H1 (cell line): ENCODE data around the gene TASP1. TPM values are rescaled to one million over a fixed set of nuclear protein-coding genes. Genes with fewer than 3 reads are reported as not detected.

ENCODE experiments used
- BRCA1 ChIP-seq: IDR thresholded peaks from 2 replicates; pipeline ENCODE4 v1.6.1; 2012; ENCODE audit warnings: low read depth, low read length, improper control_type of control experiment
- KDM1A ChIP-seq: fragments of 200-600, 300-600 bp; sonication (generic); IDR thresholded peaks from 2 replicates; pipeline ENCODE4 v1.7.1; 2016; ENCODE audit warnings: mild to moderate bottlenecking, low read length, borderline replicate concordance
- POU5F1 ChIP-seq: IDR thresholded peaks from 2 replicates; pipeline ENCODE4 v1.6.1; 2011; ENCODE audit warnings: low read depth, mild to moderate bottlenecking, low read length, moderate library complexity
- TEAD4 ChIP-seq: IDR thresholded peaks from 2 replicates; pipeline ENCODE4 v1.6.1; 2012; ENCODE audit warnings: low read depth, low read length, inconsistent platforms, mixed read lengths
- polyA plus RNA-seq, 7 experiments: library from polyadenylated mRNA; depleted of rRNA in 3 of 7; stranded (reverse) in 5 of 7; unstranded in 2 of 7; fragments of >200 nt in 5 of 7; fragments of 200-250 nt in 2 of 7; gene quantifications; 1 replicate in 5 of 7; 2 replicates in 1 of 7; 4 replicates in 1 of 7; pipeline versions ENCODE4 v1.2.1 to v1.2.3, GENCODE V29; 2011 to 2013; ENCODE audit warnings: missing spikeins in 2 of 7, mixed read lengths in 2 of 7
- total RNA-seq: library from RNA; stranded (reverse); fragmentation: NEBNext Ultra II Directional; extraction: Animal tissue kit (Norgen Biotek cat#: 25700); gene quantifications from 2 replicates; pipeline ENCODE4 v1.2.1, GENCODE V29; 2021

Gene TASP1
- total and polyA plus RNA-seq, 2 of the 8 experiments (the other 6 are each of a cell fraction or from before 2014, with no cell fraction given): 4.5 to 10.9 TPM

GRCh38 chr20:13530146-13530545, 108.6 kb downstream of the TASP1 start (continued):
- TF ChIP-seq POU5F1 (no peak), BRCA1 (no peak), TEAD4 (no peak), KDM1A (no peak)
